LNCAP (cell line): ENCODE data around the gene SNTB2.

Experiments used
- CTCF ChIP-seq: fragments of 450-650 bp; IDR thresholded peaks from 2 replicates; pipeline ENCODE4 v1.5.1; 2017; ENCODE audit warnings: mild to moderate bottlenecking

The SNTB2 gene

GRCh38 chr16:69171325-69172084, 15.5 kb upstream of the SNTB2 start:
- TF ChIP-seq CTCF: no peak

GRCh38 chr16:69176033-69176800, 10.7 kb upstream of the SNTB2 start:
- TF ChIP-seq CTCF: no peak

GRCh38 chr16:69179328-69180010, 7.5 kb upstream of the SNTB2 start:
- no peak for TF ChIP-seq CTCF

- TF ChIP-seq CTCF: no peak
Measured at GRCh38 chr16:69180011-69180338, 7.0 kb upstream of the SNTB2 start.

GRCh38 chr16:69182730-69183416, 4.1 kb upstream of the SNTB2 start:
- no peak for TF ChIP-seq CTCF

- TF ChIP-seq CTCF: no peak
Measured at GRCh38 chr16:69187446-69188235, 677 bp downstream of the SNTB2 start.

GRCh38 chr16:69188236-69188549, 1.2 kb downstream of the SNTB2 start:
- no peak for TF ChIP-seq CTCF
